22Rv1 (cell line): ENCODE data around the gene PDGFRB.

Source experiments
- H3K27ac ChIP-seq: fragments of 450-650 bp; 2 replicates; pipeline ENCODE4 v1.5.1; 2017
- CTCF ChIP-seq: fragments of 450-650 bp; IDR thresholded peaks from 2 replicates; pipeline ENCODE4 v1.5.1; 2017; ENCODE audit warnings: mild to moderate bottlenecking
- ZFX ChIP-seq: fragments of 450-650 bp; IDR thresholded peaks from 2 replicates; pipeline ENCODE4 v1.6.1; 2017; ENCODE audit warnings: antibody characterized with exemption, borderline replicate concordance

Gene PDGFRB

GRCh38 chr5:150168864-150169263, 13.2 kb upstream of the PDGFRB start:
- no peak overlapping the region for H3K27ac ChIP-seq
- TF ChIP-seq ZFX (no peak), CTCF (no peak)

- no peak for TF ChIP-seq ZFX
- peak; percentile 28 for TF ChIP-seq CTCF
- H3K27ac ChIP-seq: no peak overlapping the region
Observed at GRCh38 chr5:150167908-150168307, 12.3 kb upstream of the PDGFRB start.

GRCh38 chr5:150167512-150167850, 11.8 kb upstream of the PDGFRB start:
- TF ChIP-seq ZFX: no peak
- TF ChIP-seq CTCF: no peak
- H3K27ac ChIP-seq: no peak overlapping the region

GRCh38 chr5:150166650-150167511, 11.2 kb upstream of the PDGFRB start, which contains the start of gene CDX1:
TSS of gene CDX1 (plus strand) at chr5:150166778. CDS start at chr5:150166877, 99 bp downstream.
- TF ChIP-seq ZFX (no peak), CTCF (no peak)

GRCh38 chr5:150166037-150166649, 10.5 kb upstream of the PDGFRB start:
- no peak for TF ChIP-seq ZFX
- no peak for TF ChIP-seq CTCF
- H3K27ac ChIP-seq: no peak overlapping the region

More at GRCh38 chr5:150166650-150167511, 11.2 kb upstream of the PDGFRB start, which contains the start of gene CDX1:
- H3K27ac ChIP-seq: no peak within 1 kb of the TSS

DNA sequence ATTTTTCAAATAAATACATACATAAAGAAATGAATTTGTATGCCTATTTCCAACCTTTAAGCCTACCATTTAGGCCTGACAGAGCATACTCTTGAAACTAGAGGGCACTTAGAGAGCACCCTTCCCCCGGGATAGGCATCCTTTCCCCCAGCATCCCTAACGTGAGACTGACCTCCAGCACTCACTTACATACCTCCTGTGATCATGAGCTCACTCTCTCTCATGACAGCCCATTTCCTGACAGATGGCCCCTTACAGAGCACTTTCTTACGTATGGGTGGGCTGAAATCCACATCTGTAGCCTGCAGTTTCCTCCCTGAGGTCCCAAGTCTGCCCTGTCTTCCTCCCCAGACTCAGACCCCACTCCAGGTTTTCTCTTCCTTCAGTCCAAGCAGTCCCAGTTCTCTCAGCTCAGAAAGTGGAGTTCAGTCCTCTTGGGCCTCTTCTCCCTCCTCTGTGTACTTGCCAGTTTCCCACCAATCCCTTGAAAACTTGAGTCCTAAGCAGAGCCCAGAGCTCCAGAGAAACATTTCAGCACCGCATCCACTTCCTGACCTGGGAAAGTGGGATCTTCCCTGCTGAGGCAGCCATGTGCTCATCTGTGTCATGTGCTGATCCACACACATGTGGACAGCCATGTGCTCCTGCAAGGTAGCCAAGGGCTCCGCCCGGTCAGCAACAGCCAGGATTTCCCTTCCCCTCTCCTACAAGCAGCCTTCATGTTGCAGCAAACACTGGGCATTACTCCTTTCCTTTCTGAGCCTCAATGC, 8.8 kb upstream of the PDGFRB start:
- no peak overlapping the region for H3K27ac ChIP-seq
- TF ChIP-seq CTCF: no peak
- TF ChIP-seq ZFX: no peak
